GM08714 (cell line): ENCODE measurements around the gene PLOD1.

Experiments
- H3K4me3 ChIP-seq: fragments of 200-500 bp; sonication (Bioruptor generic); 2 replicates; pipeline ENCODE4 v1.5.1; 2014; ENCODE audit warnings: mild to moderate bottlenecking, low read length, inconsistent platforms
- ZNF274 ChIP-seq: IDR thresholded peaks from 2 replicates; pipeline ENCODE4 v1.6.1; 2012; ENCODE audit warnings: mild to moderate bottlenecking, low read depth, low read length

Gene PLOD1

DNA sequence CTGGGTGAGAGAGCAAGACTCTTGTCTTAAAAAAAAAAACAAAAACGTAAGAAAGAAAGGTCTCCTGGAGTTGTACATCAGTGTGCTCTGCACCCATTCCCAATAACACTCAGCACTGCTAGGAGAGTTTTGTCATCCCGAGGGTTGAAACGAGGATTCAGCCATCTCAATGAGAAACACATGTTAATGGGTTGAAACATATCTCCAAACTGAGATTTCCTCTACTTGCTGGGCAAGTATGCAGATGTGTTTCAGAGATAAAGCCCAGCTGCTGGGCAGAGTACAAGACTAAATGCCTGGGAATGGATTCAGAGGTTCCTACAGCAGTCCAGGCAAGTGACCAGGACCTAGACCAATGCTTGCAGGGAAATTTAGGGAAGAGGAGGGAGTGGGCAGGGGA lies 43.1 kb downstream of the PLOD1 start:
- no peak overlapping the region for H3K4me3 ChIP-seq
- no peak for TF ChIP-seq ZNF274

GRCh38 chr1:11978301-11978700 lies 43.8 kb downstream of the PLOD1 start:
- no peak for TF ChIP-seq ZNF274
- no peak overlapping the region for H3K4me3 ChIP-seq

DNA sequence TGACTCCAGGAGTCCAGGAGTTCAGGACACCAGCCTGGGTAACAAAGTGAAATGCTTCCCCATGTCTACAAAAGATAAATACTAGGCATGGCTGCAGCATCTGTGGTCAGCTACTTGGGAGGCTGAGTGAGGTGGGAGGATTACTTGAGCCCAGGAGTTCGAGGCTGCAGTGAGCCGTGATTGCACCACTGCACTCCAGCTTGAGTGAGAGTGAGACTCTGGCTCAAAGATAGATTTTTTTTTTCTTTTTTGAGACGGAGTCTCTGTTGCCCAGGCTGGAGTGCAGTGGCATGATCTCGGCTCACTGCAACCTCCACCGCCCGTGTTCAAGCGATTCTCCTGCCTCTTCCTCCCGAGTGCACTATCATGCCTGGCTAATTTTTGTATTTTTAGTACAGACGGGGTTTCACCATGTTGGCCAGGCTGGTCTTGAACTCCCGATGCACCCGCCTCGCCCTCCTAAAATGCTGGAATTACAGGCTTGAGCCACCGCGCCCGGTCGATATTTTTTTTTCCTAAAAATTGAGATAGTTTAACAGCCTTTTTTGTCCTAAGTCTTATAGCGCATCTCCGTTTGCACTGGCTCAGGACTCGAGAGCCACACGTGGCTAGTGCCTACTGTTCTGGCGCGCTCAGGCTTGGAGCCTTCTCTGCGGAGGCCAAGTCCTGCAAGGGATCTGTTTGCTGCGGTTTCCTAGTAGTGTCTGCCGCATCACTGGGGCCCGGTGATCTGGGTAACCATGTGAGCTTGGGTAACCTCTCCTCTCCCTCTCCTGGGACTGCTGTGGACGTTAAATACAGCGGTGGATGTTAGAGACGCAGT lies 44.7 kb downstream of the PLOD1 start:
- TF ChIP-seq ZNF274, result no peak
- H3K4me3 ChIP-seq, result peak overlapping the region; percentile 19; the same call in 1 of the 2 replicates

DNA sequence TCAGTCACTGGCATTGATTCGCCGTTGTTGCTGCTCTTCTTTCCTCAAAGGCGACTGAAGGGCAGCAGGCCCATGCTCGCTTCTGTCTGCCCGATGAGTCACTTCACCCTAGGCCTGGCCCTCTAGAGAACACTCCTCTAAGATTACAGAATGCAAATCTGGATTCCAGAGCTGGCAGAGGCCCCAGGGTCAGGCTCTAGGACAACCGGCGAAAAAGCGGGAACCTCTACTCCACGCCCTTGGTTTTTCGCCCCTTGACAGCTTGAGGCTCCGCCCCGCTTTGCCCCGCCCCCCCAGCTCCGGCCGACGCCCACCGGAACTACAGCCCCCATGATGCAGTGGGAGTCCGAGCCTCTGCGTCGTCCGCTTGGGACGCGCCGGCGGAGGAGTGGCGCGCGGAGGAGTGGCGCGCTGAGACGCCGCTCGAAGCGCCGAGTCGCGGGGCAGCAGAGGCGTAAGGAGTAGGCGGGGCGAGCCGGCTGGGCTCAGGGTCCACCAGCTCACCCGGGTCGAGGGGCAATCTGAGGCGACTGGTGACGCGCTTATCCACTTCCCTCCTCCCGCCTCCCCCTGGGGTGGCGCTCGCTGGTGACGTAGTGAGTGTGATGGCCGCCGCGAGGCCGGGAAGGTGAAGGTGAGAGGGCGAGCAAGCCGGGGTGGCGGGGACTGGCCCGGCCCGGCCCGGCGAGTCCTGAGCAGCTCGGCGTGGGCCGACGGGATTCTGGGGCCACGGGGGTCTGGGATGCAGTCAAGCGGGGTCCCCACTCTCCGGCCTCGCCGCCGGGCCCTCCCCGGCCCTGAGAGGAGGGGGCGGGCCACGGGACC lies 45.5 kb downstream of the PLOD1 start, which contains the start of gene MFN2:
Gene MFN2 (plus strand): TSS at position 594 of the 825 bp plus-strand sequence. CDS start 8,725 bp downstream, outside the sequence.
- H3K4me3 ChIP-seq, result peak within 1 kb of the TSS; percentile 98
- TF ChIP-seq ZNF274, result no peak

- no peak for TF ChIP-seq ZNF274
- peak overlapping the region; percentile 98 for H3K4me3 ChIP-seq
Measured at GRCh38 chr1:11980676-11980972, 46.1 kb downstream of the PLOD1 start.

DNA sequence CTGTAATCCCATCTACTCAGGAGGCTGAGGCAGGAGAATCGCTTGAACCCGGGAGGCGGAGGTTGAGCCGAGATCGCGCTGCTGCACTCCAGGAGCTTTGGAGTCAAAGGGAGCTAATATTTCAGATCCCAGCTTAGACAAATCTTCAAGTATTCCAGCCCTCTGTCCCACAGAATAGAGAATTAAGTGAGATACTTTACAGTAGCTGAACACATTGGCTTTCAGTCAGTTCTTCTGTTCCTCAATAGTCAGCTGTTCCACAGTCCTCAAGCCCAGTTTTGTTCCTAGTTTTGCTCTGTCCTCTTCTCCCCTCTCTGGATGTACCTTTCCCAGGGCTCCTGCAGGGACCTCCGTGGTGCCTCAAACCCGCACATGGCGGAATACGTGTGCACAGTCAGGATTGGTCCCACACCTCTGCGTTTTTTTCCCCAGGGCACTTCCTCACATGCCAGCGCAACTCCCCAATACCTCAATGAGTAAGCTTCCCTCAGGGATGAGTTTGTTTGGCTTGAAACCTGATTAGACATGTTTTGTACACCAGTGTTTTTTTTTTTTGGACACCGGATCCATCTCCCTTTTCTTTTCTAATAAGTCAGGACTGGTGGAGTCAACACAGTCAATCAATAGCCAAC lies 47.0 kb downstream of the PLOD1 start:
- peak overlapping the region; percentile 98; the same call in 1 of the 2 replicates for H3K4me3 ChIP-seq

GRCh38 chr1:11982010-11982392 lies 47.5 kb downstream of the PLOD1 start:
- TF ChIP-seq ZNF274, result no peak
- no peak overlapping the region for H3K4me3 ChIP-seq

More for the DNA sequence above, 47.0 kb downstream of the PLOD1 start:
- TF ChIP-seq ZNF274, result no peak

- TF ChIP-seq ZNF274, result no peak
- no peak overlapping the region for H3K4me3 ChIP-seq
Measured at GRCh38 chr1:11984121-11984520, 49.6 kb downstream of the PLOD1 start.

GRCh38 chr1:11984576-11984975 lies 50.1 kb downstream of the PLOD1 start:
- no peak for TF ChIP-seq ZNF274
- H3K4me3 ChIP-seq, result no peak overlapping the region

GRCh38 chr1:11985171-11985570 lies 50.7 kb downstream of the PLOD1 start:
- no peak for TF ChIP-seq ZNF274
- H3K4me3 ChIP-seq, result no peak overlapping the region

GRCh38 chr1:11985851-11986250 lies 51.3 kb downstream of the PLOD1 start:
- TF ChIP-seq ZNF274, result no peak

GRCh38 chr1:11989669-11990068 lies 55.2 kb downstream of the PLOD1 start:
- H3K4me3 ChIP-seq, result no peak overlapping the region
- no peak for TF ChIP-seq ZNF274

More at GRCh38 chr1:11985851-11986250, 51.3 kb downstream of the PLOD1 start:
- H3K4me3 ChIP-seq, result no peak overlapping the region

DNA sequence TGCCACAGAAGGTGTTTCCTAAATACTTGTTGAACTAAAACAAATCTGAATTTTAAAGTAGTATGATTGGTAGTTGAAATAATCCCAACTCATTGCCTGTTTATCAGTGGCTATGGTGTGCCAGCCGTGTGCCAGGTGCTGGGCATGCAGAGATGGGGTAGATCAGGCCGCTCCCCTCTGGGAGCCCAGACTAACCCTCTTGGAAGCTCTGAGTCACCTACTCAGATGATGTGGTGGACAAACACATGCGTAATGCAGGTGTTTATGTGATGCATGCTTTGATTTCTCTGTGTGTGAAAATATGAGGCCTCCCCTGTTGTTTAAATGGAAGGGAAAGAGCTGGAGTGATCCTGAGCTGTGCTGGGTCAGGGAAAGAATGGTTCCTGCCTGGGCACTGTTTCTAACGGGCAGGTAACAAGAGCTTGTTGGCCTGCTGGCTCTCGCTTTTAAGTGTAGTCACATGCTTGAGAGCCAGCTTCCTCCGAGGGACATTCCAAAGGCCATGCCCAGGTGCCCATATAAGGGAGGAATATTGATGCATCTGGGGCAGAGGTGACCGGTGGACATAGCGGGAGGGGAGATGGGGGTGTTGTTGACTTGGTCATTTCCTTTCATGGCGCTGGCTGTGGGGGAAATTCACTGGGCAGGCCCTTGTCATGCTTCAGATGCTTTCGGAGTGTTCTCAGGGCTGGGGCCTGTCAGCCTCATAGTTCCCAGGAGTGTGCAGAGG lies 56.0 kb downstream of the PLOD1 start:
- no peak overlapping the region for H3K4me3 ChIP-seq
- no peak for TF ChIP-seq ZNF274

- no peak for TF ChIP-seq ZNF274
- H3K4me3 ChIP-seq, result no peak overlapping the region
Measured at GRCh38 chr1:11991969-11992676, 57.6 kb downstream of the PLOD1 start.
